Hematopoietic multipotent progenitor cell treated with erythropoietin and hydrocortisone succinate and interleukin-3 and kit ligand, for 17 days (in vitro differentiated cells): ENCODE results near the gene ST6GALNAC5.
A peak's percentile ranks its signal among the peaks of the same experiment; 100 is the strongest.
"Not testable (repeated sequence)": the region's sequence is repeated elsewhere in the genome, so short reads cannot be mapped to it uniquely, and the experiment has no call there.

ENCODE experiments used
- DNase-seq: peaks from one replicate; pipeline ENCODE4 v3.0.0-alpha.2; 2015; ENCODE audit warnings: low spot score

Gene ST6GALNAC5

DNA sequence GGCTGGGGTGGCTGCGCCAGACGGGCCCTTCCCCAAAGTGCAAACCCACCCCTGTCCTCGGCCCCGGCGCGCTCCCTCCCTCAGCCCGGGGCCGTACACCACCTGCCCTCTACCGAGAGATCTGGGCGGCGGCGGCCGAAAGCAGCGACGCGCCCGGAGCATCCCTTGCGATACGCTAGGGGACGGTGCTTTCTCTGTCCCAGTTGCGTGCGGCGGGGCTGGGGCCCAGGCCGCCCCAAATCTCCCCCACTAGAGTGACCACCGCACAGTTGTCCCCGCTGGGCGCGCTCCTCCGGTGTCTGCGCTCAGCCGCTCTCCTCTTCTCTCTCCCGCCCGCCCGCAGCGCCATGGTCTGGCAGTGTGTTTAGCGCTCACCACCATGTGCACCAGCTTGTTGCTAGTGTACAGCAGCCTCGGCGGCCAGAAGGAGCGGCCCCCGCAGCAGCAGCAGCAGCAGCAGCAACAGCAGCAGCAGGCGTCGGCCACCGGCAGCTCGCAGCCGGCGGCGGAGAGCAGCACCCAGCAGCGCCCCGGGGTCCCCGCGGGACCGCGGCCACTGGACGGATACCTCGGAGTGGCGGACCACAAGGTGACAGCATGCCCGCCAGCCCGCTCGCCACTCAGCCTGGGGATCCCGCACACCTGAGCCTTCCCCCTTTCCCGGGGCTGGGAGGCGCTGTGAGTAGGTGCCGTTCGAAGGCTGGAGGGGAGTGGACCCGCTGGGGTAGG lies 1.0 kb downstream of the ST6GALNAC5 start:
- DNase-seq = no peak

DNA sequence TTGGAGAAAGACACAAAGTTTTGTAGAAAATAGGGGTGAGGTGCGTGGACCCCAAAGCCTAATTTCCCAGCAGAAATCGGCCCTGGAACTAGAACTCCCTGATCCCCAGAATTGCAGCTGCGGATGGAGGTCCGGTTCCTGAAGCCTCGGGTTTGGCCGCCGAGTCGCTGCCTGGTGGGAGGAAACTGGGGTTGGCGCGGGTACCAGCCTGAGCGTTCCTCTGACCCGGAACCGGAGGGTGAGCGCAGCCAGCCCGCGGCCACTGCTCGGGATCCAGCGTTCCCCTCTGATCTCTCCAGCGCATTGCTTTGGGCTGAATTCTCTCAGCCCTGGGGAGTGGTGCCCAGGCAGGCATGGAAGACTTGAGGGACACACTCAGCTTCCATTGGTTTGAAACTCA lies 1.6 kb downstream of the ST6GALNAC5 start:
- no peak for DNase-seq

DNA sequence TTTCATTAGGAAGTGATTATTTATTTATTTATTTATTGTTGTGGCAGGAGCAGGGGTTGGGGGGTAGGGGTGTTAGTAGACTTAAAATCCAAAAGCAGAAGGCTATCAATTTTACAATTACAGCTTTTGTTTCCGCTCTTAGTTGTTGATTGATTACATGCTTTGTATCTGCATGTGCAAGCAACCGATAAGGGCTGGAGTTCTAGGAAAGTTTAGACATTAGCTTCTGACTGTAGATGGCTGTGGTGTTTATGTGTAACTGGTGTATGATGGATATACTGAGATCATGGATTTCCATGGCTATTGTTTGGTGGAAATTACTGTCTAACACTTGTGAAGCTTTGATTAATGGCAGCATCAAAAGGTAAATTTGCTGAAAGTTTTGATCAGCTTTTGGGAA lies 2.8 kb downstream of the ST6GALNAC5 start:
- DNase-seq = no peak

DNA sequence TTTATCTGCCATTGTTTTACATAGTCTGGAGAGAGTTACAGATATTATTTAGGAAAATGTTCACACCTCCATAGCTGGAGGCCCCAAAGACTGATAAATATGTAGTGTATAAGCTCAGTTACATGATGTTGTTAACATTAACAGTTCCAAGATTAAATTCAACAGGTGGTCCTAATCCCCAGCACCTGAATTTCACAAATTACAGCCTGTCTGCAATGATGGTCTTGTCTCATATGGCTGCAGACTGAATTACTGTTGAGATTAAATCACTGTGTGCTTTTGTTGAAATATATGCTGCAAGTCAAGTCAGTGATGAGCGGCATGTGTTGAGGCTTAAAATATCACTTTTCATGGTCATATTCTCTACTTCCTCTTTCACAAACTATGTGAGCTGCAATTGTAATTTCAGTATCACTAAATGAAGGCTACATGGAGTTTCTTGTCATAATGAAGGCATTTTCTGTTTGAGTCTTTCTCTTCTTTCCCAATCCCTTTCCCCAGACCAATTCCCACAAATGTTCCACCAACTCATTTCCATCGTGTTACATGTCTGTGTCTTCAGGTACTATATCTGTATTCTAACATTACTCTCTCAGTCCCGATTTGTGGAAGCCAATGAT lies 4.2 kb downstream of the ST6GALNAC5 start:
- no peak for DNase-seq

DNA sequence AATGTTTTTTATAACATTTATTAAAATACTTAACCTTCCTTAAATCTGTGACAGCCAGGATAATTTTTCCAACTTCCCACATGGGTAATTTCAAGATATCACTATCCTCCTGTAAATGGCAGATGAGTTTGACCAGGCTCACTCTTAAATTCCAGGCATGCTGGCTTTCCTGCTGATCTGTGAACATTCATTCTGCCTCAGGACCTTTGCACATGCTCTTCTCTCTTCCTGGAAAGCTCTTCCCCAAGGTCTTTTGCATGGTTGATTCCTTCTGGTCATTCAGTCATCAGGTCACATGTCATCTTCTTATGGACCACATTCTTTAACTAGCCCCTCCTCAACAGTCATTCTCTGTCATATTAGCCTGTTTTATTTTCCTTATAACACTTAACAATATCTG lies 5.7 kb downstream of the ST6GALNAC5 start:
- DNase-seq = no peak

DNA sequence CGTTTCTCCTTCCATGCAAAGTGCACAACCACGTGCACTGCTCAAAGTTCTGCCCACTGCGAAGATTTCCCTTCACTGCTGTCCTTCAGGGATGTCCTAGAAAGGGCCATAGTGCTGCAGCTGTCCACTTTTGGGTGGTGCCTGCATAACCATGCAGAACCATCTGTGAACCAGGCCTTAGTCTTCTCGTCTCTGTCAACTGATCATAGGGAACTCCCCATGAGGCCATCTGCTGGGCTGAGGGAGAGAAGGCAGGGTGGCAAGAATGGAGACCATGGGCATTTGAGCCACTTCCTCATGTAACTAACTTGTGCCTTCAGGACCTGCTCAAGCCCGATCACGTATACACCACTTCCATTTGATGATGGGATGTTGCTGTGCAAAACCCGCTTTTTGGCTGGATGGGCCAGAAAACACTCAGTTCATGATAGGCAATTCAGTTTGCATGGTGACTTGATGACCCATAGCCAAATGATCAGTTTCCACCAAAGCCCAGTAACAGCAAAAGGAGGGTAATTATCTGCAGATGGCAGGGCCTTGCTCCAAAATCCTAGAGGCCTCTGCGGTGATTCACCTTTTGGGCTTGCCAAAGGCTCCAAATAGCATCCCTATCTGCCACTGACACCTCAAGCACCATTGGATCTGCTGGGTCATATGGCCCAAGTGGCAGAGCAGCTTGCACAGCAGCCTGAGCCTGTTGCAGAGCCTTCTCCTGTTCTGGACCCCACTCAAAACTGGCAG lies 9.5 kb downstream of the ST6GALNAC5 start:
- no peak for DNase-seq

DNA sequence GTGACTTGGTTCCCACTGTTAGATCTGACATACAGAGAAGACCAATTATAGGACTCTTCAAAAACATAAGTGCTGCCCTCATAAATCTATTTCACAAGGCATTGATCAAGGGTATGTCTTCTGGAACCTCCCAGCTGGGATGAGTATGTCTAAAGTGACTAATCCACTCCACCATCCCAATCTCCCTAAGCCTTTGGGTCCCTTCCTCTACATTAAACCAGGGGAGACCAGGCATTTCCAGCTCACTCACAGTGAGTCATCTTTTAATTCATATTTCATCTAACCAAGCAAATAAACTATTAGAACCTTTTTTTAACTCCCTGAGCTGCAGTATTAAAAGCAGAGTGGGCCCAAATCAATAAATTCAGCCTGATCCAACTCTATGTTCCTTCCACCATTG lies 11.7 kb downstream of the ST6GALNAC5 start:
- DNase-seq = not testable (repeated sequence)

DNA sequence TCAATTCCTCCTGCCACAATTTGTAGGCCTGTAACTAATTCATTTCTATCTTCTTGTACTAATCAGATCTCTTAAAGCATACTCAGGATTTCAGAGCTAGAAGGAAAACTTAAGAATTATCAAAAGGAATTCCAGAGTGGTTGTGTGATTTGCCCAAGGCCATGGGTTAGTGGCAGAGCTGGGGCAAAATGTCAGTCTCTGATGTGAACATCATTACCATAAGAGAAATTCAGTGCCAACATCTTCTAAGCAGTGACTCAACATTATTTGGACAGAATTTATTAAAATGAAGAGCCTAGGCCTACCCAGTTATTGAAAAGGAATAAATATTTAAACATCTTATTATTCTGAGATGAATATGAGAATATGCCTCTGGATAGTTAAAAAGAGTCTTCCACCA lies 14.5 kb downstream of the ST6GALNAC5 start:
- no peak for DNase-seq

DNA sequence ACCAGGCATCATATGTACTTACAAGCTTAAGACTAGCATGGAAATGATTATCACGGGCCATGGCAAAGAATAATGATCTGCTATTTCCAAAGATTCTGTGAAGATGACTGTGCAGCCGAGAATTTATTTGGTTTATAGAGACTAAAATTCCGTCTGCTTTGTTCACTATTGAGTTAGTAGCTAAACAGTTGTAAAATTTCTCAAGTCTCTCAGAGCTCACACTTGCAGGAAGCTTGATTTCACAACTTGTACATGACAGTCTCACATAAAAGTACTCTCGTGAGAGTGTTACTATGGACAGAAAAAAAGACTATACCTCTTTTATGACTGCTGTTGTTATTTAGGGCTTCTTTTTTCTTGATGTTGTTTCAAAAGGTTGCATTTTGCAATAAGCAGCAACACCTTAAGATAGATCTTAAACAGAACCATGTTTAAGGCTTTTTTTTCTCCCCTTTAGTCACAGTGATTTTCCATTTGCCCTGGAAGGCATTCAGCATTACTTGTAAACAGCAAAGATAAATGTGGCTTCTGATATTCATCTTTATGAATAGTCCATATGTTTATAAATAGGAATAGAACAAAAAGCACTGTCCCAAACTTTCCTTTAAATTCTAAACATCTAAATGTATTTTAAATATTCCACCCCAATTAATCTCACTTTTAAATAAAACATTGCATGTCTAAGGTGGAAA lies 24.8 kb downstream of the ST6GALNAC5 start:
- DNase-seq = no peak

DNA sequence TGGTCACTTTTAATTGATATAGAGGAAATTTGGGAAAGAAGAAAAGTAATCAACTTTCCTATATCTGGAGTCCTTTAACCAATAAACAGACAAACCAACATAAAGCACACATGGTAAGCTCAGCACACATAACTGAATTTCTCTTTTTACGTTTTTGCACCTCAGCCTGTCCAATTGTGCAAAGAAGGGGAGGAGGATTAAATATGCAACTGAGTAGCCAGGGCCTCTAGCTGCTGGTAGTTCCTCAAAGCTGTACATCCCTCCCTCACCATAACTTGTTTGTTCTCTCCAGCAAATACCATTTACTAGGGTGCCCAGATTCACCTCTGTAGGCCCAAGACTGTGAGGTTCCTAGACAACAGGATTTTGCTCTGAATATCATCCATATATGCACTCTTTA lies 25.4 kb downstream of the ST6GALNAC5 start:
- DNase-seq = no peak

DNA sequence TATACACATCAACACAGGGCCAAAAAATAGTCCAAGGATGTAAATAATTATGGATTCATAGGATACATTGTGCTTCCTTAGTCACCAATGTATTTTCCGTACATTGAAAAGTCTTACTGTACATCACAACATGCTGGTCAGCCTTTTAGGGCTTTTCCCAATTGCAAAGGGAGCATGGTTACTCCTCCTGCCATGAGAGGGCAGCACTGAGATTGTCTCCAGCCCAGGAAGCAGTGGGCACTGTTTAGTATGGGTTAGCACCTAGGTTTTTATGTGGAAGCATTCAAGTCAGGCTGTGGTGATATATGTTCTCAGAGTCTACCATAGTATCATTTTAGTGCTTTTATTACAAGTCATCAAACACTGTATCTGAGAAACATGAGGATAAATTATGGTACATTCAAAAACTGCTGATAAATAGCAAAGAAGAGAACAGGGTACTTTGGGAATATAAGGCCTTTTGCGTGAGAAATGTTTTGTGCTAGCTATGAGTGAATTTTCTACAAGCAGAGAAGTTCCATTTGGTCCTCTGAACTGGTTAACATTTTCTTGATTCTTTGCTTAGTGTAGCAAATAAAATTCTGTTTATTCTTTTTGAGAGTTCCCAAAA lies 34.0 kb downstream of the ST6GALNAC5 start:
- DNase-seq = peak; percentile 12

DNA sequence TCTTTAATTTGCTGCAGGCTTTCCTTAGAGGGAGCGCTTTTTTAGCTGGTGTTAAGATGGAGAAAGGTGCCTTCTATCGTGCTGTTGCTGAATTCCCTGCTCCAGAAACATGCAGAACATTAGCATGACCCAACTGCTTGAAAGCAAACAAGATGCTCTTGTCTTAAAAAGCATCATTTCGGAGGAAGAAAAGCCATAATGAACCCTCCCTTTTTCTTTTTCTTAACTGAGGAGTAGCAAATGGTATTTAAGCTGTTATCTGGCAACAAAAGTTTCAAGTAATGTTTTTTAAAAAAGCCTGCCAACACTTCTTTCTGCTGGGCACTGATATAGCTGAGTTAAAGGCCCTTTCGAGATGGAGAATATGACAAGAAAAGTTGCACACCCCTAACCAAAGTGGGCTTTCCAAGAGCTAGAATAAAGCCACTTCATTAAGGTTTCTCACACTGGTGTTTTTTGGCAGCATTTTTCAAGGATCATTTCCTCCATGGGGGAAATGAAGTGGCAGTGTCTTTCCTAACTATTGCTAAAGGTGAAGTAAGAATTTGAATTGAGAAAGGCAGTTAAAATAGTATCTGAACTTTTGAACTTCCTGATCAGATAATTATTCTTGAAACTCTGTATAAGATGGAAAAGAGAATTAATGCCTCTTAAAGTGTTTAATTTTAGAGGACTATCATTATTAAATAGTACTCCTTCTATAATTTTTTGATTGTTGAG lies 38.8 kb downstream of the ST6GALNAC5 start:
- no peak for DNase-seq

DNA sequence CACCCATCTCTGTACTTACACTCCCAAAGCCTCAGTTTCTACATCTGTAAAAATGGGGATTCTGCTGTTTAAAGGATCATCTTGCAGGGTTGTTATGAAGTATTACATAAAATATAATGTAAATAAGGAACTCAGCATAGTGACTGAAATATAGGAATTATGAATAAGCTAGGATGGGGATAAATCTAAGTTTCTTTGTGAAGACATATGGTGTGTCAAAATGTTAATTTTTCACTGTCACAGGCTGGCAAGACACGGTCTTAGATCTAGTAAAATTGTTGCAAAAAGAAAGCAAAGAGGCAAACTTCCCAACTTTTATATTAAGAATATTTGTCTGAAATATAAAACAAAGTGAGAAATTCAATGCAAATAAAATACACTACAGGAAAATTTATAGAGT lies 42.0 kb downstream of the ST6GALNAC5 start:
- no peak for DNase-seq

DNA sequence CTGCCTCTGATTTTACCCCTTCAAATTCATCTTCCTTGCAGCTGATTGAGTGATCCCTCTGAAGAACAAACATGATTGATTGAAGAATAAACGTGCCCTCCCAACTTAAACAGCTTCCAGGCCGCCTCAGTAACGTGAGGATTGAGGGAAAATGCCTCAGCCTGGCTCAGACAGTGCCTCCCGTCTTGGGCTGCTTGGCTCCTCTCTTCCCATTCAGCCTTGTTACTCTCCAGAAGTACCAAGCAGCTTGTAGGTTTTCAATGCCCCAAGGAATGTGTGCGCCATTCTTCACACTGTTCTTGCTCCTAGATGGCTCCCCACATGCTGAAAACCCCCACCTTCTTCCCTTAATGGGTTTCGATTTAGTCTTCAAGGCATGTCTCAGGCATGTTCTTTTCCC lies 51.8 kb downstream of the ST6GALNAC5 start:
- no peak for DNase-seq

DNA sequence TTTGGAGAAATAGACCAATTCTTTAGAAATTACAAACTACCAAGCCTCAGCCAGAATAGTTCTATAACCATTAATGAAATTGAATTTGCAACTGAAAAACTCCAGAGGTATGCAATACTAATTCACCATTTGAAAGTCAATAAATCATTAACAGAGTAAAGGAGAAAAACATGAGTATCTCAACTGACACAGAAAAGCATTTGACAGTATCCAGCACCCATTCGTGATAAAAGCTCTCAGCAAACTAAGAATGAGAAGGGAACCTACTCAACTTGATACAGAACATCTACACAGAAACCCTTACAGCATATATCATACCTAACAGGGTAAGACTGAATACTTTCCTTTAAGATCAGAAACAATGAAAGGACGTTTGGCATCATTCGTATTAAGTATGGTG lies 54.3 kb downstream of the ST6GALNAC5 start:
- no peak for DNase-seq

DNA sequence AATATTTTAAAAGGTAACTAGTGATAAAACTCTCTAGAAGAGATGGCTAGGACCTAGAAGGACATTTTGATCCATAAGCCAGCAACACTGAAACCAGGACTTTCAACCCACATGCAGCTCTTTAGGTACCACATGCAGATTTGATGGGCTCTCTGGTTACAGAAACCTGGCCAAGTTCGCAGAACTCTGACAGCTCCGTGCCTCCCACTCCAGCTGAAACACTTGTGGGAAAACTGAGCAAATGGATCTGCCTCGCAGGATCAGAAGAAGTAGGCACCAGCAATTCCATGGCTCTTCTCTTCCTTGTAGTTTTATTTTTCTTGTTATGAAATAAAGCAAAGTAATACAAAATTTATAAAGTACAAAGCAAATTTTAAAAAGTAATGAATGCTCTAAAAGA lies 58.5 kb downstream of the ST6GALNAC5 start:
- DNase-seq = no peak

DNA sequence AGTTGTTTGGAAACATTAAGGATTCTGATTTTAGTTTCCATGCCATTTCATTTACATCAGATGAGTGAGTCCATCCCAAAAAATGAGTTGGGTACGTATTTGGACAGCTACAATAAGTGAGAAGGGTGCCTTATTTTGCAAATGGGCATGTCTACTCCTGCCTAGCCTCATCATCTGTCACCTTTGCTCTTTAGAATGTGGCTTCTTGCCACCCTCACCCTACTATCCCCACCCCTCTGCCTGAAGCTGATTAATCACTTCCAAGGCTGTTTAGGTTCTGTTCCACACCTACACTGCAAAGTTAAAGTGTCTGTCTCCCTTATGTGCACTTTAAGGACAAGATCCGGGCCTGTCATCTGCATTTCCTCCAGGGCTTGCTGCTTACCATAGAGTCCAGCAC lies 61.2 kb downstream of the ST6GALNAC5 start:
- no peak for DNase-seq

DNA sequence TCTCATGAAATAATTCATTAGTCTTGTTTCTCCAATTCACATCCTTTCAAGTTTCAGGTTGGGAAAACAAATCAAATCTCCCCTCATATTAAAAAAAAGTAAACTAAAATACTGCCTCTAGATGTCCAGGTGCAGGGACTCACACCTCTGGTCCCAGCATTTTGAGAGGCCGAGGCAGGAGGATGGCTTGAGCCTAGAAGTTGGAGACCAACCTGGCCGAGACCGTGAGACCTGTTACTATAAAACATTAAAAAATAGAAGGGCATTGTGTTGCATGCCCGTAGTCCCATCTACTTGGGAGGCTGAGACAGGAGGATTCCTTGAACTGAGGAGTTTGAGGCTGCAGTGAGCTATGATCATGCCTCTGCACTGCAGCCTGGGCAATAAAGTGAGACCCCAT lies 61.9 kb downstream of the ST6GALNAC5 start:
- no peak for DNase-seq

DNA sequence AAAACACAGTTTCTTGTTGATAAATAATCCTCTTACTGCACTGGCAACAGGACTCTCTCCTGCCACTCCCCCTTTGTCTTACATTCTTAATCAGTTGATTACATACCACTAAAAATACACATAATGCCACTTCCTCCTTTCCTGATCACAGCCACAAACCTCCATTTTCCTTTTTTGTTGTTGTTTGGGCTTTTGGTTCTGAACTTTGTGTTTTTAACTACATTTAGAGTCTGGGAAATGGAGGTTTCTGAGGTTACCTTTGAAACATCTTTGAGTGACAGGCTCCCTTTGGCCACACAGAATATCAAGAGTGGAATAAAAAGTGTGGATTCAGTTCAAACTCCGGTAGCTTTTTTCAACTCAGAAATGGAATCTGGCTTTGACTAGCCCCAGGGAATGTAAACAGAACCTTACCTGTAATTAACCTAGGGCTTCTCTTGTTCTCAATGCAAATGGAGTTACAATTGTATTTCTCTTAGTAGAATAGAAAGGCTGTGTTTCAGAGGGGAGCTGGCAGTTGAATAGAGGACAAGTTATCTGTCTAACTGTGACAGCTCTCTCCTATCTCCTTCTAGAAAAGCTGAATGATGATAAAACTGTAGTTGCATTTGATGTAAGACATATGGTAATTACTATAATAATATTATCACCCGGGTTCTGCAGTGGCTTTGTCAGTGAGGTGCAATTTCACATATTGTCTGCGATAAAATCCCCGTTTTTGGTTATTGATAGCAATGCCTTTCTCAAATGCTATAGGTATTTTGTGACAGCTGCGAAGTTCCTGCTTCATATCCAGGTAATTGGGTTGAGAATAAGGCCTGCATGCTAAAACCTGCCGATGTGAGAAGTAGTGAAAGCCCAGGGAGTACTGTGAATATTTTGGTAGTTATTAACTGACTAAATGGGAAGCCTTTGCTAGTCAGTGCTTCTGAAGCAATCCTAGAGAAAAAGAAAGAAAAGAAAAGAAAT lies 66.9 kb downstream of the ST6GALNAC5 start:
- no peak for DNase-seq

DNA sequence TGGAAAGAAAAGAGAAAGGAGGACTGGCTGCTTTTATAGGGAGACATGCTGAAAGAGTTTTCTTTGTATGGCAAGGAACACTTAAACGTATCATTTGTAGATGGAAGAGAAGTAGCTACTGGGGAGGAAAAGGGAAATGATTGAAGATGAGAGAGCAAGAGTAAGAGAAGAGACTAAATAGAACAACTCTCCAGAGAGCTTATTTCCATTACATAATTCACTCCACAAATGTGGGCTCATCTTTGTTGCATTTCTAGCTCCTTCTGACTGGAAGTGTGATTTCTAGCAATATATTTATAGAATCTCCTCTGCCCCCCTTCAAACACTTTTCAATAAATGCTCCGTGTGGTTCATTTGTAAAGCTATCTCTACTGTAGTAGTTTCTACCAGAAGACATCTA lies 71.0 kb downstream of the ST6GALNAC5 start:
- no peak for DNase-seq
